ENCODE data around the gene ZNF595.

Gene ZNF595

GRCh38 chr4:125091-125771, 72.1 kb downstream of the ZNF595 start:
- H3K4me2 ChIP-seq (ENCODE audit: insufficient read depth, low read length) = peak overlapping the region; percentile 55
- peaks cover 55% of the 10 kb centered on the region for H3K9me3 ChIP-seq (ENCODE audit: insufficient read depth, low read length, severe bottlenecking)
- DNase-seq (peak; percentile 44), ATAC-seq (ENCODE audit: insufficient read depth, low read depth) (no peak)
- peaks cover 36% of the 10 kb centered on the region for H3K36me3 ChIP-seq (ENCODE audit: insufficient read depth, low read length)
- H3K27ac ChIP-seq (ENCODE audit: low read length) = peak overlapping the region; percentile 92
- H4K20me1 ChIP-seq (ENCODE audit: insufficient read depth, low read length) = no peaks in the 10 kb centered on the region
- H3K4me3 ChIP-seq (ENCODE audit: low read depth in 1 of 2, low read length in 2 of 2) = peak overlapping the region; percentile 22 to 62; a peak in 3 of 4 replicates
- peaks cover 35% of the 10 kb centered on the region for H3K79me2 ChIP-seq (ENCODE audit: insufficient read depth, low read length)
- no peaks in the 10 kb centered on the region for H3K27me3 ChIP-seq (ENCODE audit: insufficient read depth, low read length, poor library complexity)
- peak overlapping the region; percentile 68 for H3K9ac ChIP-seq (ENCODE audit: low read depth, low read length)
- H3K4me1 ChIP-seq (ENCODE audit: insufficient read depth, low read length) = peaks cover 42% of the 10 kb centered on the region
- TF ChIP-seq EZH2 (IDR thresholded peaks at IDR 0.05; ENCODE audit: borderline replicate concordance, low read depth, low read length, severe bottlenecking) (no peak), CTCF (IDR thresholded peaks at IDR 0.05; ENCODE audit: borderline replicate concordance, extremely low read depth, low read length, poor library complexity, severe bottlenecking) (no peak)
- peak overlapping the region; percentile 67 for H2AFZ ChIP-seq (ENCODE audit: low read depth, low read length)

GRCh38 chr4:125833-126232, 72.7 kb downstream of the ZNF595 start:
- DNase-seq (no peak), ATAC-seq (ENCODE audit: insufficient read depth, low read depth) (no peak)
- Histone ChIP-seq H3K4me3 (ENCODE audit: low read depth in 1 of 2, low read length in 2 of 2) (peak overlapping the region; percentile 10 to 62; a peak in 3 of 4 replicates), H4K20me1 (ENCODE audit: insufficient read depth, low read length) (no peaks in the 10 kb centered on the region), H3K4me2 (ENCODE audit: insufficient read depth, low read length) (peak overlapping the region; percentile 55), H3K79me2 (ENCODE audit: insufficient read depth, low read length) (peaks cover 35% of the 10 kb centered on the region), H2AFZ (ENCODE audit: low read depth, low read length) (no peak overlapping the region), H3K36me3 (ENCODE audit: insufficient read depth, low read length) (peaks cover 36% of the 10 kb centered on the region), H3K9me3 (ENCODE audit: insufficient read depth, low read length, severe bottlenecking) (peaks cover 50% of the 10 kb centered on the region), H3K4me1 (ENCODE audit: insufficient read depth, low read length) (peaks cover 36% of the 10 kb centered on the region), H3K27me3 (ENCODE audit: insufficient read depth, low read length, poor library complexity) (no peaks in the 10 kb centered on the region), H3K9ac (ENCODE audit: low read depth, low read length) (peak overlapping the region; percentile 68), H3K27ac (ENCODE audit: low read length) (peak overlapping the region; percentile 92)
- TF ChIP-seq EZH2 (IDR thresholded peaks at IDR 0.05; ENCODE audit: borderline replicate concordance, low read depth, low read length, severe bottlenecking) (no peak), CTCF (IDR thresholded peaks at IDR 0.05; ENCODE audit: borderline replicate concordance, extremely low read depth, low read length, poor library complexity, severe bottlenecking) (no peak)

DNA sequence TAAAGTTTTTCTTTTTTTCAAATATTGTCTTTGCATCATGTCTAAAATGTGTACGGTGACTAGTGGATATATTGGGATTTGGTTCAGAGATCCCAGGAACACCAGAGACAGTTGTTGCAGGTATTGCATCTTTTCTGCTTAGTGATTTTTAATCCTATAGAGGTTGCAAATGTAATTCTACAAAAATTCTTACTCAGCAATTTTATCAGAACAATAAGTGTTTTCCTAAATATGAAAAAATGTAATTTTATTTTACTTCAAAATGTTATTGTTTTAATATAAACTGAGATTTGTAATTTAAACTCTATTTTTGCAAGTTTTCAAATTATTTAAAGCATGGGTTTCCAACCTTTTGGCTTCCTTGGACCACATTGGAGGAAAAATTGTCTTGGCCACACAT, 79.4 kb downstream of the ZNF595 start:
- Histone ChIP-seq H4K20me1 (ENCODE audit: insufficient read depth, low read length) (no peaks in the 10 kb centered on the region), H3K4me3 (ENCODE audit: low read depth in 1 of 2, low read length in 2 of 2) (no peak overlapping the region), H3K4me2 (ENCODE audit: insufficient read depth, low read length) (no peak overlapping the region), H3K9ac (ENCODE audit: low read depth, low read length) (no peak overlapping the region), H3K9me3 (ENCODE audit: insufficient read depth, low read length, severe bottlenecking) (peaks cover 40% of the 10 kb centered on the region), H3K27me3 (ENCODE audit: insufficient read depth, low read length, poor library complexity) (no peaks in the 10 kb centered on the region), H3K4me1 (ENCODE audit: insufficient read depth, low read length) (peaks cover 4% of the 10 kb centered on the region; the same call in 1 of the 2 replicates), H2AFZ (ENCODE audit: low read depth, low read length) (no peak overlapping the region), H3K27ac (ENCODE audit: low read length) (no peak overlapping the region), H3K79me2 (ENCODE audit: insufficient read depth, low read length) (peaks cover 42% of the 10 kb centered on the region), H3K36me3 (ENCODE audit: insufficient read depth, low read length) (peaks cover 43% of the 10 kb centered on the region)
- TF ChIP-seq CTCF (IDR thresholded peaks at IDR 0.05; ENCODE audit: borderline replicate concordance, extremely low read depth, low read length, poor library complexity, severe bottlenecking) (no peak), EZH2 (IDR thresholded peaks at IDR 0.05; ENCODE audit: borderline replicate concordance, low read depth, low read length, severe bottlenecking) (no peak)
- ATAC-seq (ENCODE audit: insufficient read depth, low read depth) (no peak), DNase-seq (no peak)
